Mesenchymal stem cell (in vitro differentiated cells and primary cell): ENCODE data around the gene XRCC5.

ENCODE experiments used
- DNase-seq: peaks from one replicate; pipeline ENCODE4 v3.0.0-alpha.2; 2013
- H2AFZ ChIP-seq: one replicate; pipeline ENCODE4 v1.6.1; 2013; ENCODE audit warnings: low read depth, mild to moderate bottlenecking, control low read depth, inconsistent platforms, low read length, moderate library complexity
- H2AK5ac ChIP-seq: 2 replicates; pipeline ENCODE4 v1.6.1; 2013; ENCODE audit warnings: low read length, moderate library complexity, mild to moderate bottlenecking, inconsistent platforms; ENCODE audit not compliant: severe bottlenecking
- H2BK120ac ChIP-seq: one replicate; pipeline ENCODE4 v1.6.1; 2013; ENCODE audit warnings: low read depth, mild to moderate bottlenecking, inconsistent platforms, low read length, moderate library complexity
- H2BK12ac ChIP-seq, 2 experiments: one replicate each; pipeline ENCODE4 v1.6.1; 2013; ENCODE audit warnings: inconsistent platforms in 2 of 2, low read length in 2 of 2, mild to moderate bottlenecking in 2 of 2, moderate library complexity in 2 of 2, control low read depth in 1 of 2
- H2BK15ac ChIP-seq: one replicate; pipeline ENCODE4 v1.6.1; 2013; ENCODE audit warnings: mild to moderate bottlenecking, low read depth, inconsistent platforms; ENCODE audit not compliant: poor library complexity, severe bottlenecking
- H2BK5ac ChIP-seq: 2 replicates; pipeline ENCODE4 v1.6.1; 2013; ENCODE audit warnings: low read depth, mild to moderate bottlenecking, low read length, control low read depth, inconsistent platforms; ENCODE audit not compliant: poor library complexity, severe bottlenecking
- H3K14ac ChIP-seq, 2 experiments: one replicate each; pipeline ENCODE4 v1.6.1; 2013; ENCODE audit warnings: inconsistent platforms in 2 of 2, low read length in 2 of 2, control low read depth in 1 of 2, mild to moderate bottlenecking in 1 of 2, moderate library complexity in 1 of 2
- H3K18ac ChIP-seq, 2 experiments: one replicate each; pipeline ENCODE4 v1.6.1; 2013; ENCODE audit warnings: inconsistent platforms in 2 of 2, low read length in 2 of 2, control low read depth in 1 of 2, low read depth in 1 of 2, mild to moderate bottlenecking in 1 of 2
- H3K23ac ChIP-seq, 2 experiments: one replicate each; pipeline ENCODE4 v1.6.1; 2013; ENCODE audit warnings: inconsistent platforms in 2 of 2, low read length in 2 of 2, mild to moderate bottlenecking in 2 of 2, moderate library complexity in 2 of 2, control low read depth in 1 of 2
- H3K27ac ChIP-seq: 2 replicates; pipeline ENCODE4 v1.5.1; 2013; ENCODE audit warnings: mild to moderate bottlenecking, moderate library complexity, low read length, control low read depth, inconsistent platforms; ENCODE audit not compliant: poor library complexity, severe bottlenecking
- H3K27me3 ChIP-seq, 2 experiments: 2 replicates each; pipeline versions ENCODE4 v1.6.1 to v1.7.0; 2013; ENCODE audit warnings: low read length in 2 of 2, mild to moderate bottlenecking in 2 of 2, moderate library complexity in 2 of 2, control low read depth in 1 of 2, inconsistent platforms in 1 of 2; ENCODE audit not compliant: control insufficient read depth in 1 of 2, insufficient read depth in 1 of 2
- H3K36me3 ChIP-seq, 2 experiments: 2 replicates each; pipeline versions ENCODE4 v1.6.1 to v1.7.0; 2013; ENCODE audit warnings: low read length in 2 of 2, control low read depth in 1 of 2, inconsistent platforms in 1 of 2, low read depth in 1 of 2, mild to moderate bottlenecking in 1 of 2; ENCODE audit not compliant: insufficient read depth in 2 of 2, control insufficient read depth in 1 of 2
- H3K4ac ChIP-seq, 2 experiments: one replicate each; pipeline ENCODE4 v1.6.1; 2013; ENCODE audit warnings: inconsistent platforms in 2 of 2, low read length in 2 of 2, mild to moderate bottlenecking in 2 of 2, moderate library complexity in 2 of 2, control low read depth in 1 of 2, low read depth in 1 of 2
- H3K4me1 ChIP-seq: 2 replicates; pipeline ENCODE4 v1.6.1; 2013; ENCODE audit warnings: low read depth, low read length, control low read depth; ENCODE audit not compliant: control insufficient read depth, insufficient read depth
- H3K4me2 ChIP-seq: 2 replicates; pipeline ENCODE4 v1.6.1; 2013; ENCODE audit warnings: low read length, mild to moderate bottlenecking, inconsistent platforms; ENCODE audit not compliant: poor library complexity, severe bottlenecking
- H3K4me3 ChIP-seq, 2 experiments: 2 replicates each; pipeline versions ENCODE4 v1.5.1 to v1.7.0; 2013; ENCODE audit warnings: low read length in 2 of 2, mild to moderate bottlenecking in 2 of 2, control low read depth in 1 of 2, low read depth in 1 of 2; ENCODE audit not compliant: insufficient read depth in 1 of 2
- H3K79me1 ChIP-seq: replicated peaks from 2 replicates; pipeline ENCODE4 v1.6.1; 2013; ENCODE audit warnings: mild to moderate bottlenecking, control low read depth, low read length, inconsistent platforms; ENCODE audit not compliant: poor library complexity, severe bottlenecking
- H3K9ac ChIP-seq: 2 replicates; pipeline ENCODE4 v1.7.0; 2013; ENCODE audit warnings: mild to moderate bottlenecking, low read length, moderate library complexity
- H3K9me3 ChIP-seq: 2 replicates; pipeline ENCODE4 v1.7.0; 2013; ENCODE audit warnings: mild to moderate bottlenecking, low read length; ENCODE audit not compliant: control insufficient read depth
- H4K8ac ChIP-seq: one replicate; pipeline ENCODE4 v1.6.1; 2013; ENCODE audit warnings: inconsistent platforms, mild to moderate bottlenecking, low read length, moderate library complexity
- H4K91ac ChIP-seq: one replicate; pipeline ENCODE4 v1.6.1; 2013; ENCODE audit warnings: mild to moderate bottlenecking, low read length, inconsistent platforms
- WGBS: methylation state at CpG from one replicate; pipeline ENCODE4 v1.1.7; 2013; ENCODE audit warnings: mixed read lengths; 5-methylcytosine and 5-hydroxymethylcytosine counted together

XRCC5 gene

DNA sequence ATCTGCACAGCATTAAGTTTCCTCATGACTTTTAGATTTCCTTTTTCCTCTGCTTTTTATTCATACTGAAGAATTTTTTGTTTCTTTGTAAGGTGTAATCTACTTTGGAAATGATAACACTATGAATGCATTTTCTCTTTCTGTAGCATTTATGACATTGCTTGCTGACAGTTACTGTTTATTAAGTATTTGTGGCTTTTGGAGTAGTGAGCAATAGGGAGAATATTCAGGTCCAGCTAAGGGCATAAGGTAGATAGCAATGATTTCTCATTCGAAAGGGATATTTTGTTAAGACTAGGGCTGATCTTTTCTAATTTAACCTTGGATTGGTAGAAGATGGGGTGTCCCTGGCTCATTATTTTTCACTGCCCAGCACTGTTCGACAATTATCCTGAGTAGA lies 80.3 kb downstream of the XRCC5 start:
- peak overlapping the region; percentile 57 for H3K9ac ChIP-seq
- no peak overlapping the region for H3K4ac ChIP-seq
- no peaks in the 10 kb centered on the region for H3K27me3 ChIP-seq
- H2BK5ac ChIP-seq = no peak overlapping the region
- H3K18ac ChIP-seq = no peak overlapping the region
- H3K79me1 ChIP-seq = peaks cover 12% of the 10 kb centered on the region
- H3K4me2 ChIP-seq = no peak overlapping the region
- H3K27ac ChIP-seq = peak overlapping the region; percentile 63
- peaks cover 9 to 45% of the 10 kb centered on the region in 2 experiments for H3K36me3 ChIP-seq
- no peak for DNase-seq
- no peak overlapping the region for H2BK12ac ChIP-seq
- no peak overlapping the region for H2BK15ac ChIP-seq
- no peak overlapping the region for H2AK5ac ChIP-seq
- H4K8ac ChIP-seq = no peak overlapping the region
- no peak overlapping the region for H3K4me3 ChIP-seq
- no peak overlapping the region for H4K91ac ChIP-seq
- no peak overlapping the region for H2AFZ ChIP-seq
- no peak overlapping the region for H2BK120ac ChIP-seq
- no peaks in the 10 kb centered on the region for H3K9me3 ChIP-seq
- H3K4me1 ChIP-seq = peaks cover 6% of the 10 kb centered on the region
- H3K14ac ChIP-seq = no peak overlapping the region
- 85% methylated on average over 1 of the region's 2 CpGs for WGBS
- no peak overlapping the region for H3K23ac ChIP-seq

DNA sequence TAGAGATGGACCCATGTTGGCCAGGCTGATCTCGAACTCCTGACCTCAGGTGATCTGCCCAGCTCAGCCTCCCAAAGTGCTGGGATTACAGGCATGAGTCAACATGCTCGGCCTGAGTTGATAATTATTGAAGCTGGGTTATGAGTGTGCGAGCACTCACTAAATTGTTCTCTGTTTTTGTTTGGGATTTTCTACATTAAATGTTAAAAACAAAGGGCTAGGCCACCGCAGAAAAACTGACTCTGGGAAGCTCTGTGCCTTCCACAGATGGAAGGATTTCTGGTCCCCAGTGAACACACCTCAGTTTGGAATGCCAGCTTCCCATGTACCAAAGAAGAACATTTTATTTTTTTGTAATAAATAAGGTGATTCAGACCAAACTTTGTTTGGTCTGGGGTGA lies 83.0 kb downstream of the XRCC5 start:
- no peak overlapping the region for H3K14ac ChIP-seq
- peaks cover 9% of the 10 kb centered on the region for H3K79me1 ChIP-seq
- H2BK120ac ChIP-seq = no peak overlapping the region
- no peak overlapping the region for H2BK15ac ChIP-seq
- no peak overlapping the region for H4K8ac ChIP-seq
- H3K18ac ChIP-seq = no peak overlapping the region
- no peak overlapping the region for H3K9ac ChIP-seq
- H3K4me1 ChIP-seq = peaks cover 6% of the 10 kb centered on the region
- H3K36me3 ChIP-seq = peaks cover 4 to 57% of the 10 kb centered on the region in 2 experiments
- no peak overlapping the region for H3K23ac ChIP-seq
- H2AK5ac ChIP-seq = no peak overlapping the region
- H3K4ac ChIP-seq = no peak overlapping the region
- H3K27me3 ChIP-seq = no peaks in the 10 kb centered on the region
- DNase-seq = no peak
- H3K4me3 ChIP-seq = no peak overlapping the region
- H4K91ac ChIP-seq = no peak overlapping the region
- no peak overlapping the region for H2BK5ac ChIP-seq
- no peak overlapping the region for H2BK12ac ChIP-seq
- peak overlapping the region; percentile 14 for H3K27ac ChIP-seq
- H3K4me2 ChIP-seq = no peak overlapping the region
- H3K9me3 ChIP-seq = no peaks in the 10 kb centered on the region
- WGBS = 94% methylated on average over 4 of the region's 4 CpGs
- no peak overlapping the region for H2AFZ ChIP-seq

DNA sequence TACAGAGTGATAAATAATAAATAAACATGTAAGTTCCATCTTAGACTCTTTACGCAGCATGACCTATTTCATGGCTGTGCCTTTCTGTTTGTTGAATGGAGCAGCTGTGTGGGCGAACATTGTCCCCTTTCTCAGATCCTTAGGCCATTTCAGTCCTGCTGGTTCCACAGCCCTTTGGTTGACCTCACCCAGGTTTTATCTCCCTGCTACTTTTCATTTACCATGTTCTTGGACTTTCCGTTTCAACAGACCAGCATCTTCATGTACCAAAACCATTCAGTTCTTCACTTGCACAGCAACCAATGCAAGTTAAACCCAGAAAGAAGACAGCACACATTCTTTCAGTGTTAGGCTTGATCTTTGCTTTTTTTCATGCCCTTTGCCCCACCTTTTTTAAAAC lies 83.8 kb downstream of the XRCC5 start:
- no peak overlapping the region for H3K27ac ChIP-seq
- no peak overlapping the region for H2BK5ac ChIP-seq
- H3K79me1 ChIP-seq = peaks cover 10% of the 10 kb centered on the region
- no peak overlapping the region for H2AK5ac ChIP-seq
- 96% methylated on average over 3 of the region's 3 CpGs for WGBS
- no peaks in the 10 kb centered on the region for H3K27me3 ChIP-seq
- no peak for DNase-seq
- H2BK15ac ChIP-seq = no peak overlapping the region
- no peak overlapping the region for H3K4me3 ChIP-seq
- H2AFZ ChIP-seq = no peak overlapping the region
- H3K4me2 ChIP-seq = no peak overlapping the region
- no peak overlapping the region for H3K9ac ChIP-seq
- no peak overlapping the region for H3K18ac ChIP-seq
- no peak overlapping the region for H3K14ac ChIP-seq
- no peak overlapping the region for H4K8ac ChIP-seq
- H3K4me1 ChIP-seq = peaks cover 6% of the 10 kb centered on the region
- H2BK12ac ChIP-seq = no peak overlapping the region
- no peak overlapping the region for H3K23ac ChIP-seq
- H4K91ac ChIP-seq = no peak overlapping the region
- H3K4ac ChIP-seq = no peak overlapping the region
- no peaks in the 10 kb centered on the region for H3K9me3 ChIP-seq
- H3K36me3 ChIP-seq = peaks cover 9 to 64% of the 10 kb centered on the region in 2 experiments
- no peak overlapping the region for H2BK120ac ChIP-seq

DNA sequence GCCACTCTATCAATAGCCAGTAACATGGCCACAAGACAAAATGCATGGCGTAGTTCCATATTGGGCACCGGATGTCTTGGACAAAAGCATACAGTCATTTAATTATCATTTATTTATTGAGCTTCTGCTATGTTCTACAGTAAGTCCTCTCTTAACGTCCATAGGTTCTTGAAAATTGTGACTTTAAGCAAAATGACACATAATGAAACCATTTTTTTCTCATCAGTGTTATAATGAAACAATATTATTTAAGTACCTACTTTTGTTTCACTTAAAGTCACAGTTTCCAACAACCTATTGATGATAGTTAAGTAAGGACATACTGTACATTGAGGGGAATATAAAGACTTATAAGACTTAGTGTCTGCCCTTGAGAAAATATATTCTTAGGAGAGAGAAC lies 84.9 kb downstream of the XRCC5 start:
- Histone ChIP-seq H3K79me1 (peaks cover 12% of the 10 kb centered on the region), H2BK15ac (no peak overlapping the region), H2BK5ac (no peak overlapping the region), H3K4me3 (no peak overlapping the region), H4K8ac (no peak overlapping the region), H3K4me2 (no peak overlapping the region), H3K9me3 (no peaks in the 10 kb centered on the region), H3K4me1 (peaks cover 6% of the 10 kb centered on the region), H3K14ac (no peak overlapping the region), H3K4ac (no peak overlapping the region), H3K36me3 (peaks cover 14 to 73% of the 10 kb centered on the region in 2 experiments), H3K27me3 (no peaks in the 10 kb centered on the region), H3K27ac (no peak overlapping the region), H4K91ac (no peak overlapping the region), H2AK5ac (no peak overlapping the region), H3K18ac (no peak overlapping the region), H3K23ac (no peak overlapping the region), H2BK12ac (no peak overlapping the region), H3K9ac (no peak overlapping the region), H2AFZ (no peak overlapping the region), H2BK120ac (no peak overlapping the region)
- no peak for DNase-seq
- 100% methylated on average over 2 of the region's 3 CpGs for WGBS
